Raji (cell line): ENCODE measurements around the gene CFAP100.

Experiments used
- POLR2A ChIP-seq: IDR thresholded peaks from 2 replicates; pipeline ENCODE4 v1.6.1; 2011; ENCODE audit warnings: low read depth, low read length, control low read depth; ENCODE audit not compliant: insufficient read depth

CFAP100 gene

GRCh38 chr3:126353694-126354321, 40.9 kb upstream of the CFAP100 start:
- 0 out of 2 replicates have a peak, but pooled peaks have one; percentile 5 for TF ChIP-seq POLR2A

GRCh38 chr3:126354776-126355175, 39.9 kb upstream of the CFAP100 start:
- TF ChIP-seq POLR2A, result 0 out of 2 replicates have a peak, but pooled peaks have one; percentile 7

GRCh38 chr3:126355251-126355650, 39.5 kb upstream of the CFAP100 start:
- peak; percentile 33; the same call in 1 of the 2 replicates for TF ChIP-seq POLR2A

GRCh38 chr3:126355777-126356372, 38.8 kb upstream of the CFAP100 start:
- TF ChIP-seq POLR2A, result peak; percentile 26; the same call in 1 of the 2 replicates

GRCh38 chr3:126356373-126357264, 38.1 kb upstream of the CFAP100 start:
- TF ChIP-seq POLR2A, result no peak

GRCh38 chr3:126357295-126358037, 37.2 kb upstream of the CFAP100 start, which contains the start of gene KLF15:
TSS of gene KLF15 (minus strand) at chr3:126357408. CDS start at chr3:126352922, 4,486 bp downstream.
- TF ChIP-seq POLR2A, result peak; percentile 71

- no peak for TF ChIP-seq POLR2A
These were observed 36.5 kb upstream of the CFAP100 start for GRCh38 chr3:126358038-126358815.

- TF ChIP-seq POLR2A, result no peak
These were observed 35.9 kb upstream of the CFAP100 start for GRCh38 chr3:126358816-126359181.

GRCh38 chr3:126360046-126360713, 34.5 kb upstream of the CFAP100 start:
- no peak for TF ChIP-seq POLR2A

GRCh38 chr3:126360714-126361060, 34.0 kb upstream of the CFAP100 start:
- no peak for TF ChIP-seq POLR2A

- TF ChIP-seq POLR2A, result no peak
These were observed 33.5 kb upstream of the CFAP100 start for GRCh38 chr3:126361211-126361610.

- TF ChIP-seq POLR2A, result no peak
These were observed 30.5 kb upstream of the CFAP100 start for GRCh38 chr3:126364130-126364695.

- no peak for TF ChIP-seq POLR2A
These were observed 29.9 kb upstream of the CFAP100 start for GRCh38 chr3:126364731-126365301.
